BJ (cell line): ENCODE measurements around the gene ELOVL5. TPM values are rescaled to one million over a fixed set of nuclear protein-coding genes. Genes with fewer than 3 reads are reported as not detected.
"Not testable (repeated sequence)": the region's sequence is repeated elsewhere in the genome, so short reads cannot be mapped to it uniquely, and the experiment has no call there.

Experiments
- CTCF ChIA-PET: fragments of 350-600 bp; formaldehyde crosslinking; extraction: SDS; loops from one replicate; lab custom pipeline; 2021; ENCODE audit warnings: antibody characterized with exemption, inconsistent platforms; lab: Yijun Ruan, JAX
- POLR2A ChIA-PET: fragments of 300-600 bp; sonication (Branson Sonifier 250); formaldehyde crosslinking; extraction: SDS; loops from one replicate; lab custom pipeline; 2021; ENCODE audit warnings: antibody characterized with exemption; lab: Charles Lee
- DNase-seq: peaks from one replicate; pipeline ENCODE4 v3.0.0-alpha.2; 2011; ENCODE audit warnings: low read depth
- H3K27me3 ChIP-seq: 2 replicates; pipeline ENCODE4 v1.6.0; 2011; ENCODE audit warnings: low read length; ENCODE audit not compliant: control insufficient read depth, insufficient read depth
- H3K36me3 ChIP-seq: 2 replicates; pipeline ENCODE4 v1.5.1; 2011; ENCODE audit warnings: low read length; ENCODE audit not compliant: control insufficient read depth, insufficient read depth
- H3K4me3 ChIP-seq: 2 replicates; pipeline ENCODE4 v1.5.1; 2011; ENCODE audit warnings: low read depth, mild to moderate bottlenecking, control low read depth, low read length
- CTCF ChIP-seq: IDR thresholded peaks from 2 replicates; pipeline ENCODE4 v1.5.1; 2011; ENCODE audit warnings: low read depth, mild to moderate bottlenecking, control low read depth, inconsistent platforms, low read length, moderate library complexity; ENCODE audit not compliant: insufficient read depth
- polyA plus RNA-seq: library from polyadenylated mRNA; depleted of rRNA; stranded (reverse); fragments of >200 nt; gene quantifications from 2 replicates; pipeline ENCODE4 v1.2.3, GENCODE V29; 2011

Gene ELOVL5
- polyA plus RNA-seq, 1 experiment = 88.5 TPM

GRCh38 chr6:53352360-53352759 lies 3.6 kb upstream of the ELOVL5 start:
- no peak overlapping the region for H3K4me3 ChIP-seq
- no peak for DNase-seq
- ChIA-PET POLR2A (no interaction called here), CTCF (no interaction called here)
- peaks cover 2% of the 10 kb centered on the region; the same call in 1 of the 2 replicates for H3K27me3 ChIP-seq
- no peak for TF ChIP-seq CTCF
- H3K36me3 ChIP-seq = no peaks in the 10 kb centered on the region

- H3K4me3 ChIP-seq = peak overlapping the region; percentile 86
- peaks cover 2% of the 10 kb centered on the region; the same call in 1 of the 2 replicates for H3K27me3 ChIP-seq
- TF ChIP-seq CTCF = no peak
- DNase-seq = no peak
- no peaks in the 10 kb centered on the region for H3K36me3 ChIP-seq
- ChIA-PET POLR2A (no interaction called here), CTCF (interaction anchor here (1.2 to 2.6 kb wide), 2 partner anchors 55 to 84 kb away, joined by 5 to 7 read pairs; no protein-coding TSS in a partner anchor)
These were observed 501 bp upstream of the ELOVL5 start for GRCh38 chr6:53349209-53349693.

- Histone ChIP-seq H3K27me3 (no peaks in the 10 kb centered on the region), H3K36me3 (no peaks in the 10 kb centered on the region), H3K4me3 (peak overlapping the region; percentile 86)
- TF ChIP-seq CTCF = no peak
- CTCF ChIA-PET = interaction anchor here (0.9 to 2.6 kb wide), 9 partner anchors 12 to 175 kb away, joined by 3 to 9 read pairs (median 3); no protein-coding TSS in a partner anchor
- no peak for DNase-seq
- POLR2A ChIA-PET = interaction anchor here (0.5 to 1.2 kb wide), 6 partner anchors 10 to 1569 kb away, joined by 3 to 7 read pairs (median 3); no protein-coding TSS in a partner anchor
These were observed 804 bp downstream of the ELOVL5 start for GRCh38 chr6:53347921-53348370.

GRCh38 chr6:53347250-53347920 lies 1.4 kb downstream of the ELOVL5 start:
- Histone ChIP-seq H3K4me3 (peak overlapping the region; percentile 86), H3K27me3 (no peaks in the 10 kb centered on the region), H3K36me3 (no peaks in the 10 kb centered on the region)
- ChIA-PET CTCF (interaction anchor here (0.5 to 2.6 kb wide), 10 partner anchors 13 to 175 kb away, joined by 3 to 9 read pairs (median 3); no protein-coding TSS in a partner anchor), POLR2A (interaction anchor here (0.5 to 1.2 kb wide), 5 partner anchors 10 to 808 kb away, joined by 3 to 7 read pairs (median 3); no protein-coding TSS in a partner anchor)
- TF ChIP-seq CTCF = no peak
- DNase-seq = no peak

GRCh38 chr6:53346049-53346448 lies 2.7 kb downstream of the ELOVL5 start:
- H3K36me3 ChIP-seq, POLR2A ChIA-PET, DNase-seq, CTCF ChIA-PET, H3K4me3 ChIP-seq, H3K27me3 ChIP-seq: not testable (repeated sequence)
